ENCODE measurements around the gene DIP2C. TPM values are rescaled to one million over a fixed set of nuclear protein-coding genes. Genes with fewer than 3 reads are reported as not detected.
"Not testable (repeated sequence)": the region's sequence is repeated elsewhere in the genome, so short reads cannot be mapped to it uniquely, and the experiment has no call there.

The DIP2C gene
- total RNA-seq, 2 experiments from 2014 or later: 2.0 to 2.3 TPM

GRCh38 chr10:314381-314780, 375.1 kb downstream of the DIP2C start:
- Mint-ChIP-seq H3K4me1 (peaks cover 16% of the 10 kb centered on the region), H3K36me3 (ENCODE audit: low read depth) (no peaks in the 10 kb centered on the region), H3K4me3 (no peak overlapping the region), H3K27ac (no peak overlapping the region), H3K9me3 (no peaks in the 10 kb centered on the region), H3K27me3 (no peaks in the 10 kb centered on the region)
- ChIA-PET POLR2A (no interaction called here), CTCF (interaction anchor here (1.1 kb wide), 1 partner anchor 12 kb away, joined by 3 read pairs; no protein-coding TSS in a partner anchor)
- no peak for DNase-seq

DNA sequence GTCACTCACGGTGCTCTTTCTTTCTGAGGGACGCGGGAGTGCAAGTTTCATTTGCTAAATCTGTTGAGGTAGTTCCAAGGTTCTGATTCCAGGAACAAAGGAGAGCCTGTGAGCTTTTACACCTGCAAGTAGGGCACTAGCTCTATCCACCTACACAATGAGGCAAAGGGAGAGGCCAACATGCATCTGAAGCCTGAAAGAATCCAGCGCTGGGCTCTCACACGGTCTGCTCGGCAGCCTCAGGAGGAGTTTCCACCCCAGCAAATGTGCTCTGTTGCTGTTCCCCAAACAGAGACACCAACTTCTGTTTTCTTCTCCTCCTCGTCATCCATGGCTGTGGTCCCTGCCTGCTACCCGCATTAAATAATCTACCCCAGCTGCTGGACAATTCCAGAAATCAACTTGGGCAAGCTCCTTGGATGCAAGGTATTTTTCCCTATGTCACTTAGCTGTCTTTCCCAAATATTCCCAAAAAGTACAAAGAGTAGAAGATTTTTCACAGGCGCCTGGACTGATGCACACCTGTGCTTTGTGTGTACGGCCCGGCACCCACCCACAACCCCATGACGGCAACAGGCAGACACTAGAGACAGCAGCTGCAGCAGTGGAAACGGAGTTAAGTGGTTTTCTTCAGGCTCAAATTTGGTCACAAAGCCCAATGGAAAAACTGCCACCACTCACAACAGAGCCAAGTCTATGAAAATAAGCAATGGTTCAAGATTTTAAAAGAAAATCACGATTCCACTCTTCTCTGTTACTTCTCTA, 377.4 kb downstream of the DIP2C start:
- Mint-ChIP-seq H3K27ac (no peak overlapping the region), H3K9me3 (no peaks in the 10 kb centered on the region), H3K4me1 (peaks cover 11% of the 10 kb centered on the region), H3K36me3 (ENCODE audit: low read depth) (no peaks in the 10 kb centered on the region), H3K27me3 (no peaks in the 10 kb centered on the region), H3K4me3 (no peak overlapping the region)
- no peak for DNase-seq
- POLR2A ChIA-PET: no interaction called here
- CTCF ChIA-PET: no interaction called here

GRCh38 chr10:310976-311639, 378.4 kb downstream of the DIP2C start:
- no peaks in the 10 kb centered on the region for H3K36me3 Mint-ChIP-seq (ENCODE audit: low read depth)

GRCh38 chr10:310371-310770, 379.1 kb downstream of the DIP2C start:
- H3K27me3 Mint-ChIP-seq: no peaks in the 10 kb centered on the region
- POLR2A ChIA-PET: interaction anchor here (0.7 kb wide), 1 partner anchor 100 kb away, joined by 3 read pairs; no protein-coding TSS in a partner anchor
- DNase-seq: no peak

More at GRCh38 chr10:310976-311639, 378.4 kb downstream of the DIP2C start:
- peaks cover 9% of the 10 kb centered on the region for H3K4me1 Mint-ChIP-seq
- ChIA-PET CTCF (no interaction called here), POLR2A (no interaction called here)
- H3K27me3 Mint-ChIP-seq: no peaks in the 10 kb centered on the region
- H3K4me3 Mint-ChIP-seq: no peak overlapping the region
- no peak overlapping the region for H3K27ac Mint-ChIP-seq
- DNase-seq: no peak
- H3K9me3 Mint-ChIP-seq: no peaks in the 10 kb centered on the region

DNA sequence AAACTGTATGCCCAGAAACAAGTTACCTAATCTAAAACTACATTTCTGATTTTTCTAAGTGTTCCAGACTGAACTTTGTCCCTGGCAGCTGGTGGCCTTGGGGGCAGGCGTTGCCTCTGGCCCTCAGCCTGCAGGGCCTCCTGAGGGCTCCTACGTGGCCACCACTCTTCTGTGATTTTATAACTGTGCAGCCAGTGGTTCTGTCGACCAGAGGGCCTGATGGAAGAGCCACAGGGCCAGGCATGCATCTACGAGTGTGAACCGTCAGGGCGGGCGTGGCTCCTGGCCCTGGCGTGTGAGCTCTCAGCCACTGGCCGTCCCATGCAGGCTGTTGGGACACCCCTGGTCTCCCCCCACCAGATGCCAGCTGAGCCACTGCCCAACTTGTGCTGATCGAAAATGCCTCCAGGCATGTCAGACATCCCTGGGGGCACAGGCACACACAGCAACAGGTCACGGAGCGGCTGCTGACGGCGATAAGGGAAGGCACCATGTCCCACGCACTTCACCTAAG, 380.8 kb downstream of the DIP2C start:
- H3K27me3 Mint-ChIP-seq: no peaks in the 10 kb centered on the region
- CTCF ChIA-PET: no interaction called here
- POLR2A ChIA-PET: no interaction called here

More at GRCh38 chr10:310371-310770, 379.1 kb downstream of the DIP2C start:
- Mint-ChIP-seq H3K9me3 (no peaks in the 10 kb centered on the region), H3K4me3 (no peak overlapping the region), H3K36me3 (ENCODE audit: low read depth) (no peaks in the 10 kb centered on the region), H3K4me1 (peaks cover 7% of the 10 kb centered on the region), H3K27ac (no peak overlapping the region)
- CTCF ChIA-PET: no interaction called here

GRCh38 chr10:308101-308500, 381.4 kb downstream of the DIP2C start:
- Mint-ChIP-seq H3K36me3 (ENCODE audit: low read depth) (no peaks in the 10 kb centered on the region), H3K27ac (no peak overlapping the region), H3K4me3 (no peak overlapping the region), H3K4me1 (peaks cover 2% of the 10 kb centered on the region), H3K9me3 (no peaks in the 10 kb centered on the region), H3K27me3 (no peaks in the 10 kb centered on the region)
- POLR2A ChIA-PET: no interaction called here
- CTCF ChIA-PET: no interaction called here
- DNase-seq: no peak

More for the DNA sequence above, 380.8 kb downstream of the DIP2C start:
- Mint-ChIP-seq H3K4me3 (no peak overlapping the region), H3K9me3 (no peaks in the 10 kb centered on the region), H3K27ac (no peak overlapping the region), H3K4me1 (peaks cover 2% of the 10 kb centered on the region), H3K36me3 (ENCODE audit: low read depth) (no peaks in the 10 kb centered on the region)
- DNase-seq: no peak

- CTCF ChIA-PET: no interaction called here
- Mint-ChIP-seq H3K27me3 (no peaks in the 10 kb centered on the region), H3K4me1 (peaks cover 2% of the 10 kb centered on the region), H3K27ac (no peak overlapping the region), H3K9me3 (no peaks in the 10 kb centered on the region), H3K4me3 (no peak overlapping the region), H3K36me3 (ENCODE audit: low read depth) (no peaks in the 10 kb centered on the region)
- POLR2A ChIA-PET: no interaction called here
- DNase-seq: no peak
These were observed 381.8 kb downstream of the DIP2C start for GRCh38 chr10:307659-308058.

GRCh38 chr10:306675-307185, 382.7 kb downstream of the DIP2C start:
- DNase-seq: no peak
- Mint-ChIP-seq H3K4me3 (no peak overlapping the region), H3K27ac (no peak overlapping the region), H3K9me3 (no peaks in the 10 kb centered on the region), H3K4me1 (peaks cover 2% of the 10 kb centered on the region), H3K27me3 (no peaks in the 10 kb centered on the region), H3K36me3 (ENCODE audit: low read depth) (no peaks in the 10 kb centered on the region)
- POLR2A ChIA-PET: no interaction called here
- CTCF ChIA-PET: no interaction called here

GRCh38 chr10:306007-306674, 383.3 kb downstream of the DIP2C start:
- Mint-ChIP-seq H3K27ac (no peak overlapping the region), H3K27me3 (no peaks in the 10 kb centered on the region), H3K4me1 (peaks cover 2% of the 10 kb centered on the region), H3K9me3 (no peaks in the 10 kb centered on the region), H3K36me3 (ENCODE audit: low read depth) (no peaks in the 10 kb centered on the region), H3K4me3 (no peak overlapping the region)
- no peak for DNase-seq
- ChIA-PET CTCF (no interaction called here), POLR2A (no interaction called here)

DNA sequence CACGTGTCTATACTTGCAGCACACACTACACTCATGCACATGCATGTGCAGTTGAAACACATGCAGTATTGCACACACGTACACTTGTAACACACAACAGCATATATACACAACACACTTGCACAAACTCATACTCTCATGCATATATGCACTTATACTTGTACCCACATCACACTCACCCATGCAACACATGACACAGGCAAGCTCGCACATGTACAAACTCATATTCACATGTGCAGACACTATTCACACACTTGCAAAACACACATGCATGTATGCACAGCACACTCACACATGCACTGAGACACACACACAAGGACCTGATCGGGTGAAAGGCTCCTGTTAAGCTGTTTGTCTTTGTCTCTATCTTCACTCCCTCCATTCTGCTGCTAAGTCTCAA, 384.4 kb downstream of the DIP2C start:
- H3K36me3 Mint-ChIP-seq (ENCODE audit: low read depth): no peaks in the 10 kb centered on the region
- H3K4me1 Mint-ChIP-seq: peaks cover 2% of the 10 kb centered on the region
- ChIA-PET CTCF (no interaction called here), POLR2A (interaction anchor here (0.6 kb wide), 1 partner anchor 16 kb away, joined by 3 read pairs; no protein-coding TSS in a partner anchor)
- DNase-seq: no peak
- no peak overlapping the region for H3K27ac Mint-ChIP-seq
- H3K9me3 Mint-ChIP-seq: no peaks in the 10 kb centered on the region
- no peaks in the 10 kb centered on the region for H3K27me3 Mint-ChIP-seq
- no peak overlapping the region for H3K4me3 Mint-ChIP-seq

DNA sequence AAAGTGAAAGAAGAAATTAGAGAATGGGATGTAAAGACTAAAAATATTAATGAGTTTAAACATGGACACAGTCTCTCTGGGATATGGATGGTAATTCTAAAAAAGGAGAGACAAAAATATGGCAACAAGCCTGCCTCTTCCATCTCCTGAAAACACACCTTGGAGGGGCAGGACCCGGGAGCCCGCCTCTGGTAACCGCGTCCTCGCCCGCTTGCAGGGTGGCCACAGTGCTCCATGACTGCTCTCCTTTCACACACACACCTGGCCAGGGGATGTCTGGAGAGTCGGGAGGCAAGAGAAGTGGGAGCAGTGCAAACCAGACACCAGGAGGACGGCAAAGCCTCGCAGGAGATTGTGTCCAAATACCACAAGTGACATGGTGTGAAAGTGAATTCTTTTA, 387.9 kb downstream of the DIP2C start:
- Mint-ChIP-seq H3K27ac (no peak overlapping the region), H3K4me3 (no peak overlapping the region), H3K36me3 (ENCODE audit: low read depth) (no peaks in the 10 kb centered on the region), H3K9me3 (no peaks in the 10 kb centered on the region), H3K4me1 (peaks cover 2% of the 10 kb centered on the region), H3K27me3 (no peaks in the 10 kb centered on the region)
- no peak for DNase-seq
- CTCF ChIA-PET: no interaction called here
- POLR2A ChIA-PET: no interaction called here

- CTCF ChIA-PET; POLR2A ChIA-PET; H3K27ac Mint-ChIP-seq; H3K36me3 Mint-ChIP-seq (ENCODE audit: low read depth); H3K27me3 Mint-ChIP-seq; H3K4me3 Mint-ChIP-seq; DNase-seq; H3K4me1 Mint-ChIP-seq; H3K9me3 Mint-ChIP-seq: not testable (repeated sequence)
These were observed 388.9 kb downstream of the DIP2C start for GRCh38 chr10:300580-300979.

DNA sequence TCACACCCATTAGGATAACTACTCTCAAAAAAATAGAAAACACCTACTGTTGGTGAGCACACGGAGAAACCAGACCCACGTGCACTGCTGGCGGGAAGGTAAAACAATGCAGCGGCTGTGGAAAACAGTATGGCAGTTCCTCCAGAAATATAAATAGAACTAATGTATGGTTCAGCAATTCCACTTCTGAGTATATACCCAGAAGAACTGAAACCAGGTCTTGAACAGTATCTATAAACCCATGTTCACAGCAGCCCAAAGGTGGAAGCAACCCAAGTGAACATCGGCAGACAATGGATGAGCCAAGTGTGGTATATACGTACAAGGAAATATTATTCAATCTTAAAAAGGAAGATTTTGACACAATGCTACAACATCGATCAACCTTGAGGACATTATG, 389.5 kb downstream of the DIP2C start:
- Mint-ChIP-seq H3K9me3 (no peaks in the 10 kb centered on the region), H3K27me3 (no peaks in the 10 kb centered on the region), H3K4me3 (no peak overlapping the region), H3K27ac (no peak overlapping the region), H3K36me3 (ENCODE audit: low read depth) (no peaks in the 10 kb centered on the region), H3K4me1 (no peaks in the 10 kb centered on the region)
- ChIA-PET CTCF (interaction anchor here (1.0 kb wide), 1 partner anchor 19 kb away, joined by 3 read pairs; no protein-coding TSS in a partner anchor), POLR2A (no interaction called here)
- no peak for DNase-seq

Data from activated CD4-positive, alpha-beta T cell treated with anti-CD3 and anti-CD28 coated beads, Interleukin-2, amount 10 ng/mL, durations not matched to agents 7 days and 5 days (primary cell).